HG02870 (cell line): Measurements from ENCODE around the gene ADAMTSL3.
"Not testable (repeated sequence)": the region's sequence is repeated elsewhere in the genome, so short reads cannot be mapped to it uniquely, and the experiment has no call there.

Experiments
- ATAC-seq: cut with Tn5 transposase; IDR thresholded peaks from one replicate; pipeline ENCODE4 v1.9.1; 2021; ENCODE audit warnings: mild to moderate bottlenecking, moderate library complexity; ENCODE audit not compliant: unreplicated experiment

ADAMTSL3 gene

GRCh38 chr15:83695901-83696425, 42.0 kb downstream of the ADAMTSL3 start:
- no peak for ATAC-seq

GRCh38 chr15:83697716-83698115, 43.8 kb downstream of the ADAMTSL3 start:
- no peak for ATAC-seq

GRCh38 chr15:83698294-83698693, 44.4 kb downstream of the ADAMTSL3 start:
- ATAC-seq = no peak

- no peak for ATAC-seq
Observed at GRCh38 chr15:83699028-83699427, 45.1 kb downstream of the ADAMTSL3 start.

- no peak for ATAC-seq
Observed at GRCh38 chr15:83700082-83700481, 46.2 kb downstream of the ADAMTSL3 start.

GRCh38 chr15:83702314-83702713, 48.4 kb downstream of the ADAMTSL3 start:
- not testable (repeated sequence) for ATAC-seq

- ATAC-seq = no peak
Observed at GRCh38 chr15:83708328-83708727, 54.4 kb downstream of the ADAMTSL3 start.

GRCh38 chr15:83709241-83709640, 55.3 kb downstream of the ADAMTSL3 start:
- no peak for ATAC-seq

- no peak for ATAC-seq
Observed at GRCh38 chr15:83709811-83710210, 55.9 kb downstream of the ADAMTSL3 start.

- ATAC-seq = no peak
Observed at GRCh38 chr15:83710452-83710851, 56.5 kb downstream of the ADAMTSL3 start.

- ATAC-seq = no peak
Observed at GRCh38 chr15:83711236-83711635, 57.3 kb downstream of the ADAMTSL3 start.

GRCh38 chr15:83713242-83713641, 59.3 kb downstream of the ADAMTSL3 start:
- ATAC-seq = no peak

GRCh38 chr15:83714939-83715628, 61.2 kb downstream of the ADAMTSL3 start:
- no peak for ATAC-seq

- ATAC-seq = no peak
Observed at GRCh38 chr15:83716605-83717004, 62.7 kb downstream of the ADAMTSL3 start.

- no peak for ATAC-seq
Observed at GRCh38 chr15:83717010-83717409, 63.1 kb downstream of the ADAMTSL3 start.

GRCh38 chr15:83720468-83720867, 66.5 kb downstream of the ADAMTSL3 start:
- no peak for ATAC-seq

GRCh38 chr15:83721031-83721430, 67.1 kb downstream of the ADAMTSL3 start:
- no peak for ATAC-seq

- ATAC-seq = no peak
Observed at GRCh38 chr15:83721981-83722380, 68.1 kb downstream of the ADAMTSL3 start.

GRCh38 chr15:83723216-83723615, 69.3 kb downstream of the ADAMTSL3 start:
- ATAC-seq = no peak

GRCh38 chr15:83732196-83732595, 78.3 kb downstream of the ADAMTSL3 start:
- no peak for ATAC-seq

- ATAC-seq = no peak
Observed at GRCh38 chr15:83732770-83733169, 78.8 kb downstream of the ADAMTSL3 start.

- no peak for ATAC-seq
Observed at GRCh38 chr15:83733206-83733605, 79.3 kb downstream of the ADAMTSL3 start.

- ATAC-seq = no peak
Observed at GRCh38 chr15:83733691-83734090, 79.8 kb downstream of the ADAMTSL3 start.
